Right lobe of liver (tissue), 6 donors: Measurements from ENCODE around the gene GLB1L2. TPM values are rescaled to one million over a fixed set of nuclear protein-coding genes. Genes with fewer than 3 reads are reported as not detected.

Source experiments
- ATAC-seq, 4 donors: fragments of 200-7000 bp; cut with Tn5 transposase; one replicate each; pipeline ENCODE4 v1.9.1; 2020; ENCODE audit warnings: mild to moderate bottlenecking in 4 of 4, moderate library complexity in 4 of 4
- DNase-seq, 3 donors: peaks; one replicate each; pipeline ENCODE4 v3.0.0-alpha.2; 2020
- H3K27ac ChIP-seq, 3 donors: fragments of 200-600 bp; one replicate each; pipeline ENCODE4 v1.8.0; 2022
- H3K27me3 ChIP-seq, 2 donors: fragments of 200-600 bp; one replicate each; pipeline ENCODE4 v1.8.0; 2022
- H3K36me3 ChIP-seq, 4 donors: fragments of 200-600 bp; sonication (generic) in 1 of 4; one replicate each; pipeline versions ENCODE4 v1.5.1 to v1.8.0; 2017 to 2022; ENCODE audit warnings: control low read depth in 1 of 4
- H3K4me1 ChIP-seq, 4 donors: fragments of 200-600 bp; sonication (generic) in 1 of 4; one replicate each; pipeline versions ENCODE4 v1.5.1 to v1.8.0; 2017 to 2022; ENCODE audit warnings: control low read depth in 1 of 4
- H3K4me3 ChIP-seq, 3 donors: fragments of 200-600 bp; one replicate each; pipeline ENCODE4 v1.8.0; 2022
- H3K9me3 ChIP-seq, 4 donors: fragments of 200-600 bp; sonication (generic) in 1 of 4; one replicate each; pipeline versions ENCODE4 v1.5.1 to v1.8.0; 2017 to 2022; ENCODE audit warnings: control low read depth in 1 of 4
- CTCF ChIP-seq, 4 donors: fragments of 200-600 bp in 3 of 4; fragments of 450-650 bp in 1 of 4; IDR thresholded peaks; one replicate each; pipeline versions ENCODE4 v1.5.1 to v1.8.0; 2016 to 2022; ENCODE audit warnings: antibody characterized with exemption in 4 of 4, mild to moderate bottlenecking in 2 of 4
- POLR2A ChIP-seq: fragments of 450-650 bp; IDR thresholded peaks from one replicate; pipeline ENCODE4 v1.6.1; 2017; ENCODE audit warnings: antibody characterized with exemption, mild to moderate bottlenecking
- WGBS: methylation state at CpG from one replicate; pipeline ENCODE4 v1.1.6; 2018; ENCODE audit warnings: low coverage, low lambda C conversion rate; ENCODE audit not compliant: insufficient coverage; ENCODE audit errors: missing lambda C conversion rate; 5-methylcytosine and 5-hydroxymethylcytosine counted together
- intact Hi-C, 2 donors: fragments of 100-400 bp; cut with DNase I; formaldehyde crosslinking; loops; one replicate each; pipeline versions ENCODE4 v1.11.2 to v1.14.1; 2022
- total RNA-seq, 6 experiments: library from RNA; depleted of rRNA in 2 of 6; stranded (reverse); fragments of >200 nt in 2 of 6; fragmentation: NEBNext Ultra II Directional in 3 of 6; extraction: Animal tissue kit (Norgen Biotek cat#: 25700) in 3 of 6; gene quantifications; one replicate each; pipeline versions ENCODE4 v1.1.0 to v1.2.4, GENCODE V29; 2016 to 2023
- donor health status: DM: no; HTN: yes; CAD: no.
- donor health status: DM: no; HTN: no; CAD: no.
- donor health status: DM: no; HTN: no; CAD: no.
- donor health status: DM: no; HTN: yes; CAD: no.
- donor health status: DM: no; HTN: yes; CAD: no.

The GLB1L2 gene
- total RNA-seq, 6 experiments from 2014 or later = 0.12 to 0.68 (median 0.55) TPM

GRCh38 chr11:134402910-134403309 is 71.1 kb downstream of the GLB1L2 start:
- ATAC-seq (no peak), DNase-seq (no peak)
- Histone ChIP-seq H3K36me3 (no peaks in the 10 kb centered on the region), H3K4me3 (no peak overlapping the region), H3K27ac (no peak overlapping the region), H3K9me3 (no peaks in the 10 kb centered on the region), H3K4me1 (peaks cover 0 to 15% (median 7%) of the 10 kb centered on the region in 4 donors), H3K27me3 (no peaks in the 10 kb centered on the region)
- TF ChIP-seq POLR2A (no peak), CTCF (IDR thresholded peaks at IDR 0.05) (no peak)
- no CpG with 5 or more reads among the region's 12 CpGs for WGBS
- intact Hi-C loops = no loop called here

- intact Hi-C loops = no loop called here
Measured at GRCh38 chr11:134404575-134405341, 73.0 kb downstream of the GLB1L2 start.

GRCh38 chr11:134405436-134405835 is 73.6 kb downstream of the GLB1L2 start:
- intact Hi-C loops = no loop called here
- ATAC-seq (peak in 2 of 4 donors; percentile 3 to 14), DNase-seq (no peak)
- TF ChIP-seq POLR2A (no peak), CTCF (IDR thresholded peaks at IDR 0.05) (no peak)
- Histone ChIP-seq H3K36me3 (no peaks in the 10 kb centered on the region), H3K27ac (no peak overlapping the region), H3K9me3 (no peaks in the 10 kb centered on the region), H3K27me3 (no peaks in the 10 kb centered on the region), H3K4me3 (no peak overlapping the region), H3K4me1 (peaks cover 0 to 6% (median 2%) of the 10 kb centered on the region in 4 donors)
- 90% methylated on average over 2 of the region's 8 CpGs for WGBS

More at GRCh38 chr11:134404575-134405341, 73.0 kb downstream of the GLB1L2 start:
- Histone ChIP-seq H3K27ac (no peak overlapping the region), H3K36me3 (no peaks in the 10 kb centered on the region), H3K27me3 (no peaks in the 10 kb centered on the region), H3K4me1 (peaks cover 0 to 6% (median 2%) of the 10 kb centered on the region in 4 donors), H3K9me3 (no peaks in the 10 kb centered on the region), H3K4me3 (no peak overlapping the region)
- DNase-seq = peak in 1 of 3 donors; percentile 45
- 93% methylated on average over 3 of the region's 30 CpGs for WGBS
- no peak for ATAC-seq
- TF ChIP-seq CTCF (IDR thresholded peaks at IDR 0.05) = no peak
- no peak for TF ChIP-seq POLR2A

GRCh38 chr11:134405841-134406240 is 74.1 kb downstream of the GLB1L2 start:
- ATAC-seq = no peak
- Histone ChIP-seq H3K27me3 (no peaks in the 10 kb centered on the region), H3K4me3 (no peak overlapping the region), H3K4me1 (peaks cover 0 to 6% (median 2%) of the 10 kb centered on the region in 4 donors), H3K27ac (no peak overlapping the region), H3K9me3 (no peaks in the 10 kb centered on the region), H3K36me3 (no peaks in the 10 kb centered on the region)
- no CpG with 5 or more reads among the region's 9 CpGs for whole genome bisulfite sequencing
- no peak for DNase-seq
- no peak for TF ChIP-seq POLR2A
- no peak for TF ChIP-seq CTCF (IDR thresholded peaks at IDR 0.05)
- intact Hi-C loops = no loop called here
